HG03064 (cell line): ENCODE data around the gene ABCA3.
"Not testable (repeated sequence)": the region's sequence is repeated elsewhere in the genome, so short reads cannot be mapped to it uniquely, and the experiment has no call there.

ENCODE experiments used
- ATAC-seq: cut with Tn5 transposase; IDR thresholded peaks from one replicate; pipeline ENCODE4 v1.9.1; 2021; ENCODE audit warnings: low read depth; ENCODE audit not compliant: unreplicated experiment

Gene ABCA3

DNA sequence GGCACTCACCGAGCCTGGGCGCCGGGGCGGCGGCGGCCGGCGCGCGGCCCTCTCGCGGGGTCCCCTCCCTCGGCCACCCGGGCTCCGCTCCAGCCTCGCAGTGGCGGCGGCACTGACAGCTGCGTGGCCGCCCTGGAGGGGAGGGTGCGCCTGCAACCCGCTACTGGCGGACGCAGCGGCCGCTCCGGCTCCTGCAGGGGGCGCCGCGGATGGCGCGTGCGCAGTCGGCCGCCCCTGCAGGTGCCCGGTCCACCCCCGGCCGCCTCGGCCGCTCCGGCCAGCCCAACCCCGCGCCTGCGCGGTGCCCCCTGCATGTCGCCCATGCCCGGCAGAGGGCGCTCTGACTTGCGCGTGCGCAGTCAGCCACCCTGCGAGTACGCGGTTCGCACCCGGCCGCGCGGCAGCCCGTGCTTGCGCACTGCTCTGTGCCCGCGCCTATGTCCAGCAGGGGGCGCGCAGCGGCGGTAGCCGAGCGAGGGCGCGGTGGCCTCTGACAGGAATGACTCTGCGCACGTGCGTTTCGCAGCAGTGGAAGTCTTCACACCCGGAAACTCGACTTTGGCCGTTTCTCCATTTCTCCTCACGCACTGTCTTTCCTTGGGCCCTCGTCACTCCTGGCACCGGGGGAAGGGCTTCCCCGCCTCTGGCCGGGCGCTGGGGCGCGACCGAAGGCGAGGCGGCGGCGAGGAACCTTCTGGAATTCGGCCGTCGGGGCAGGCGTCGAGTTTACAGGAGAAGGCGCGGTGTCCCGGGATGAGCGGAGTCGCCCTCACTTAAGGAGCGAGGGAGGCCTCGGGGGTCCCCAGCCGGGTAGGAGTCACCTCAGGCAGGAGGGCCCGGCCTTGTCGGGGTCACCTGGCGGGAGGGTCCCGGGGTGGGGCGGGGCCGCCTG, at the start of gene ABCA3:
Gene ABCA3 (minus strand): TSS at position 165 of the 892 bp plus-strand sequence. CDS start 14,262 bp downstream, outside the sequence.
- peak; percentile 62 for ATAC-seq

DNA sequence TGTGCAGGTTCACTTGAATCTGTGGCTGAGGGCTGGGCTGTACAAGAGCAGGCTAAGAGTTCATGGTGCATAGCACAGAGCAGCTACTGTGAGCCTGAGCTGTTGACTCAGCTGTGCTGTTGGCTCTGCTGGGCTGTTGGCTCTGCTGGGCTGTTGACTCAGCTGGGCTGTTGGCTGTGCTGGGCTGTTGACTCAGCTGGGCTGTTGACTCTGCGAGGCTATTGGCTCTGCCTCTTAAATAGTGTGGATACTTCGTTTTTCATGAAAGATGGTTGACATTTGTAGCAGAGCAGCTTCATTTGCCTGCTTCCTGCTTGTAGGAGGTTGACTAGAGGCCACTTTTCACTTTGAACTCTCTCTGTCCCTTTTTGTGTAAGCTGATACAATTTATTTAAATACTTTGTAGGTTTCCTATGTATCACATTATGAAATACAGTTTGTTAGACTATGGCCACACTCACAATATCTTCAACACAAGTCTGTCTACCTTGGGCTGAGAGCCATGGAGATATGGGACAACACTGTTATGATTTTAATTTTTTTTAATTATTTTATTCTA, 48.4 kb upstream of the ABCA3 start:
- ATAC-seq, result no peak

DNA sequence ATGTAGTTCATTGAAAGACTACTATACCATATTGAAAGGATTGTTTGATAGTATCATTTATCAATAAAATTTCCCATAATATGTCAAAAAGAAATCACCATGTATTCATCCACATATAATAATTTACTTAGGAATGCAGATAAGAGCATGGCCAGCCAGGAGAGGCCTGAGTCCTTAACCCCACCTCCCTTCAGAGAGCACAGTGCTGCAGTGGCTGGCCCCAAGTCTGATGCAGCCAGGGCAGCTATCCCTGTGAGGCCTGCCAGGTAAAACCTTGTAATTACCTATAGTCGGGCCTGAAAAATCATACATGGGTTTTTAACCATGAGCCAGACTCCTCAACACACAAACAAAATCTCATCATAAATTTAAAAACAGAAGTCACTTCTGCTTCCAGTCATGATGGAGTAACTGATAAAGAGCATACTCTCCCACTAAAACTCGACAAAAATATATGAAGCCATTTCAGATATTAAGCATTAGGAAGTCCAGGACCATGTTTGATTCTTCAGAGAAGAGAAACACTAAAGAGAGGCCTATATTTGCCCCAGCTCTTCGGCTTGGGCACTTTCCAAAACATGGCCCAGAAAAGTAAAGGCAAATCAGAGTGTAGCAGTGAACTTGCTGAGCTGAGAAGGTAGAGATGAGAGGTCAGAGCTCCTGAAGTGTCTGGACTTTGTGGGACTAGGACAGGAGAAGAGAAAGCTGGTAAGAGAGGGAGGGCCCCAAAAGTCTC, 47.8 kb upstream of the ABCA3 start:
- ATAC-seq, result no peak

DNA sequence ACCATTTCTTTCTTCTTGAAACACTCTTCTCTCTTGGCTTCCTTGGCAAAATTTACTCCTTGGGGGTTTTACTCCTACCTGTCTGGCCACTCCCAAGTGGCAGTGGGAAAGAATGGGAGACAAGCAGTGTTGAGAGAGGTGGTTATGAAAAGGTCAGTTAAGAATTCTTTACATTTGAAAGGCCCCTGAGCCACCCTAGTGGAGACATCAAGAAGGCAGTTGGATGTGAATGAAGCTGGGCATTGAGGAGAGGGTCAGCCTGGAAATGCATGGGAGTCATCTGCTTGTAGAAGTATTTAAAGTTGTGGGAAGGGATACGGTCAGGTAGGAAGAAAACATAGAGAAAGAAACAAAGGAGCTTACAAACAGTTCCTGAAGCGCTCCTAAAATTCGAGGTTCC, 46.5 kb upstream of the ABCA3 start:
- no peak for ATAC-seq

DNA sequence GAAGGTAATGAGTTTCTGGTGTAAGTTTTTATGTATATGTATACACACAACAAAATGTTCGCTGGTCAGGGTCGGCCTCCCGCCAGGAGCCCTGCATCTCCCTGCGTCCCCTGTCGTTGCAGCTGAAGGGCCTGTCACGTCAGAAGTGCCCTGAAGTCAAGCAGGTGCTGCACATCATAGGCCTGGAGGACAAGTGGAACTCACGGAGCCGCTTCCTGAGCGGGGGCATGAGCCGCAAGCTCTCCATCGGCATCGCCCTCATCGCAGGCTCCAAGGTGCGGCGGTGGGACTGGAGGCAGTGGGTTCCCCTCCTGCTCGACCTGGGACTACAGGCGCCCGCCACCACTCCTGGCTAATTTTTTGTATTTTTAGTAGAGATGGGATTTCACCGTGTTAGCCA, 45.5 kb upstream of the ABCA3 start:
- ATAC-seq, result not testable (repeated sequence)

DNA sequence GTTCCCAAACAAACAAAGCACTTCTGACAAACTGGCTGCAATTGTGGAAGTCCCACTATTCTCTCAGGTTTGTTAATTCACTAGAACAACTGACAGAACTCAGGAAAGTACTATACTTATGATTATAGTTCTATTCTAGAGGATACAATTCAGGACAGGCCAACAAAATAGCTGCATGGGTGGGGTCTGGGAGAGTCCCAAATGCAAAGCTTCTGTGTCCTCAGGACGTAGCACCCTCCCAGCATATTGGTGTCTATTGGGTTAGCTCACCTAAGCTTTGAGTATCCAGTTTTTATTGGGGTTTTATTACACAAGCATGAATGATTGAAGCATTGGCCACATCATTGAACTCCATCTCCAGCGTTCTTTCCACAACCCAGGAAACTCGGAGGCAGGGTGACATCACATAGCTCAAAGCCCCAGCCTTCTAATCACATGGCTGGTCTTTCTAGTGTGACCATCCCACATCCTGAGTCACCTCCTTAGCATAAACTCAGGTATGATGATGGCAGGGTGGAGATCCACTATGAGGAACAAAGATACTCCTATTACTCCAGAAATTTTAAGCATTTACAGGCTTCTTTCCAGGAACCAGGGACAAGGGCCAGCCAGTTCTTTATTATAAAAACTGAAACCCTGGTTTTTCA, 44.8 kb upstream of the ABCA3 start:
- no peak for ATAC-seq

DNA sequence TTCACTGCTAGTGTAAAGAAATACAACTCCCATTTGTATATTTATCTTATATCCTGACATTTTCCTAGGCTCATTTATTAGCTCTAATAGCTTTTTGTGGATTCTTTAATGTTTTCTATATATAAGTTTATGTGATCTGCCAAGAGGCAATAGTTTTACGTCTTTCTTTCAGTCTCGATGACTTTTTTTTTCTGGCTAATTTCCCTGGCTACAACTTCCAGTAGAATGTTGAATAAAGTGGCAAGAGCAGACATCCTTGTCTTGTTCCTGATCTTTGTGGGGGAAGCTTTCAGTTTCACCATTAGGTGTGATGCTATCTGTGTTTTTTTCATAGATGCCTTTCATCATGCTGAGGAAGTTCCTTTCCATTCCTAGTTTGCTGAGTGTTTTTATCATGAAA, 43.9 kb upstream of the ABCA3 start:
- no peak for ATAC-seq

DNA sequence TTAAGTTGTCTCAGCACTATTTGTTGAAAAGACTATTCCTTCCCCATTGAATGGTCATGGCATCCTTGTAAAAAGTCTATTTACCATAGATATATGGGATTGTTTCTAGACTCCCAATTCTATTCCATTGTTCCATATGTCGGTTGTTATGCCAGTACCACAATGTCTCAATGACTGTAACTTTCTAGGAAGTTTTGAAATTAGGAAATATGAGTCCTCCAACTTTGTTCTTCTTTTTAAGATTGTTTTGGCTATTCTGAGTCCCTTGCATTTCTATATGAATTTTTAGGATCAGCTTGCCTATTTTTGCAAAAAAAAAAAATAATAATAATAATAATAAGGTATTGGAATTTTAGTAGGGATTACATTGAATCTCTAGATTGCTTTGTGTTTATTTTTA, 43.0 kb upstream of the ABCA3 start:
- ATAC-seq, result no peak

DNA sequence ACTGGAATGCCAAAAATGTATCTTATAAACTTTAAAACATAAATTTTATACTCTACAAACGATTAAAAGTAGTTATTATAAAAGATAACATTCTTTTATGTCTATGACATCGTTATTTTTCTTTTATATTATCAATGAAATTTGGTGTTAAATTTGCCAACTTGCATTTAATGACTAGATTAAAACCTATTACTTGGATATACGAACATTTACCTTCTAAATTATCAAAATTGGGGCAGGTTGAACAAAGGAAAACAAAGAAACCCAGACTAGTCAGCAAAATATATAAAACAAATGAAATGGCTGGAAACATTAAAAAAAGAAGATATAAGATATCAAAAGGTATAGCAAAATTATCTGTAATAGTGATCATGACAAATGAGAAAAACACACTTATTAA, 34.1 kb upstream of the ABCA3 start:
- ATAC-seq, result no peak

DNA sequence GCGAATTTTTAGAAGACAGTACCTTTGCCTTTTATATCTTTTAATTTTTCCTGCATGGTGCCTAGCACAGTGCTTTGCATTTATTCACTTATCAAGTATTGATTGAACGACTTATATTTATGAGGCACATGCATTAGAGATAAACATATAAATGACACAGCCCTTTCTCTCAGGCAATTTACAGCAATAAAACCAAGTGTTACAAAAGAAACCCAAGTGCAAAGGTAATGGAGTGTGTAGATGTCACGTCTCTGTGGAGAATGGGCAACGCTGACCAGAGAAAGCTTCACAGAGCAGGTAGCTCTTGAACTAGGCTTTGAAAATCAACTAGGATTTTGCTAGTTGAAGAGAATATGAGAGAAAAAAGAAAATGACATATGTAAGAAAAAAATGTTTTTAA, 32.6 kb upstream of the ABCA3 start:
- ATAC-seq, result no peak

DNA sequence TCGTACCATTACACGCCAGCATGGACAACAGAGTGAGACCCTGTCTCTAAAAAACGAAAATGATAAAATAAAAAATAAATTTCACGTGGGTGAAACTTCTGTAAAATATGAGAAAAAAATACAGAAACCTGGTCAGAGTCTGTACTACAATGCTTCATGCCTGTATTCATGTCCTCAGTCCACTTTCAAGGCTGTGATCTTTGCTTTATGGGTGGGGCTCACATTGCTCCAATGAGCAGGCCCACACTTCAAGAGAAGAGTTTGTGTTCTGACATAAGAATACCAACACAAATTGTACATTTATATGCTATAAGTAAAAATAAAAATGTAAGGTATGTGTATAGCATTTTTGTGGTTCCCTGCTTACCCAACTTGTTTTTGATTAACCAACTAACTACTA, 32.2 kb upstream of the ABCA3 start:
- no peak for ATAC-seq

DNA sequence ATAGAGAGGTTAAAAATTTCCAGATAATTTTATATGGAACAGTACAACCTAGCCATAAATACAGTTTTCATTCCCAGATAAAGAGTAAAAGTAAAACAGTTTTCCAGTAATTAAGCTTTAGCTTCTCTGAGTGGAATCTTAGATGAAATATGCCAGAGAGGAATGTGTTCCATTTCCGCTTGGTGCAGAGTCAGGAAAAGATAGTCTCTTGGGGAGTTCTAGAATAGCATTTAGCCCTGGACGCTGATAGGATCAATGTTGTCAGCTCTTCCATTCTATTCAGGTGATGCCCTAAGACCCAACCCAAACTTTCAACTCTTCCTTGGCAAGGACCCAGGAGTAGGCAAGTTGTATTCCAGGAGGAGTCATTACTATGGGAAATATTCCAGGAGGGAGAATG, 30.9 kb upstream of the ABCA3 start:
- no peak for ATAC-seq

DNA sequence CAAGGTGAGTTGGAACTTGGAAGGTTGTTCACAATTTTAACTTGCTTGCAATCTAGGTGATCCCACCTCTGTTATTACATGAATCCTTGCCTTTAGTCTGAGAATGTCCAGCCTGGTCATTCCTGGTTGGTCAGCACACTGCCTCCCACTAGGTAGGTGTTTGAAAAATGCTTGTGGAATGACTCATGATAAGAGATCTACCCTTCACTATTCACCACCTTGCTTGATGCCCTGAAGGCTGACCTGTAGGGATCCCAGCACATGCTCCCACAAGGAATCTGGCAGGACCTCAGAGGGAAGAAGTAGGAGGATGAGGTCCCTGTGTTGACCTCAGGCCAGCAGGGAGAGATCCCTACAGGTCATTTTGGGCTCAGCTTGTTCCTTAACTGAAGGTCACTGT, 30.2 kb upstream of the ABCA3 start:
- no peak for ATAC-seq

DNA sequence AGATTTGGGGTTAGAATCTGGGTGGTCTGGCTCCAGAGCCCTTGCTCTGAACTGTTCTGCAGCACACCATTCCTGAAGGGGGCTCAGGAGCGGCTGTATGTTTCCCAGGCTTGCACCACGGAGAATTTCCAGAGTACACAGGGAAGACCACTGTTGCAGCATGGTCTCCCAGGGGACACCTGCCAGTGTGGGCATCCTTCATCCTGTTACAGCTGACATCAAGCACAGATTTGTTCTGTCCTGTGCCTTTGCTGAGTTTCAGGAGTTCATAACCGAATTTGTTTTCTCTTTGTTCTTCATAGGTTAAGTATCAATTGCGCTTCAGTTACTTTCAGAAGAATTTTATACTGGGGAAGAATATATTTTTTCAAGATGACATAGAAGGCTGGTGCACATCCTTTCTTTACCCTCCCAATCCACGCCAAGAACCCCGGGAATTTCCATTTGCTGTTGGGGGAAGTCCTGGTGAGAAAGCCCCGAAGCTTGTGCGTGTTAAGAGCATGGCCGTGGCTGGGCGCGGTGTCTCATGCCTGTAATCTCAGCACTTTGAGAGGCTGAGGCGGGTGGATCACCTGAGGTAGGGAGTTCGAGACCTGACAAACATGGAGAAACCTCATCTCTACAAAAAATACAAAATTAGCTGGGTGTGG, 26.3 kb upstream of the ABCA3 start:
- no peak for ATAC-seq

DNA sequence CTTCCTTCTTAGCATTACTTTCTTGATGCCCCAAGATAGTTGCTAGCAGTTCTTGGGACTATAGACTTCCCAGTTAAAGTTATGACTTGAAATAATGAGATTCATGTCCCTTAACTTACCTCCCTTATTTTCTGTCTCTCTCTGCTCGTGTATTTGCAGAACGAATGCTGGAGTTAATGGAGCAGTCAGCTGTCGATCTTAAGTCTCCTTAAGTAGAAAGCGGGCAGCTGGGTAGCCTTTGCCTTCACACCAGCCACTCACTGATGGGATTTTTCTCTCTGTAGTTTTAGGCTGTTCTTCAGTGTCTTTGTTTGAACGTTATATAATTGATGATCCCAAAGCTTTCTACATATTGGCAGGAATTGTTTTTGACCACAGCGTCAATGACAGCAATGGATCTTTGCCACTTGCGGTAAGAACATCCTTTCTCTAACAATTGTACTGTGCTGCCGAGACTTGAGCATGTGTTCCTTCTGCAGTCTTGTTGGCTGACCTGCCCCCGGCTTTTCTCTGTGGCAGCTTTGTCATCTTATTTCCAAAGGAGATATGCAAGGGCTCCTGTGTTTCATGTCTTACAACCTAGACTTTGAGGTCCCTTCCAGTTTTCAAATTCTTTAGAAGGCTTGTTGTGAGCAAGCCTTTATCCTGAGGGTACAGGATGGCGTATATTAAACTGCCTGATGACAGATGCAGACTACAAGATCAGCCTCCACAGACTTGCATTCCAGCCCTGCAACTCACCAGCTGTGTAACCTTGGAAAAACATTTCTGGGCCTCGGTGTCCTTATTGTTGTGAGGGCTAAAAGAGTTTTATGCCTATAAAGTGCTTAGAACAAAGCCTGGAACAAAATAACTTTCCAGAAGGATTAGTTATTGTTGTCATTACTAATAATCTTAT, 25.1 kb upstream of the ABCA3 start:
- ATAC-seq, result no peak

DNA sequence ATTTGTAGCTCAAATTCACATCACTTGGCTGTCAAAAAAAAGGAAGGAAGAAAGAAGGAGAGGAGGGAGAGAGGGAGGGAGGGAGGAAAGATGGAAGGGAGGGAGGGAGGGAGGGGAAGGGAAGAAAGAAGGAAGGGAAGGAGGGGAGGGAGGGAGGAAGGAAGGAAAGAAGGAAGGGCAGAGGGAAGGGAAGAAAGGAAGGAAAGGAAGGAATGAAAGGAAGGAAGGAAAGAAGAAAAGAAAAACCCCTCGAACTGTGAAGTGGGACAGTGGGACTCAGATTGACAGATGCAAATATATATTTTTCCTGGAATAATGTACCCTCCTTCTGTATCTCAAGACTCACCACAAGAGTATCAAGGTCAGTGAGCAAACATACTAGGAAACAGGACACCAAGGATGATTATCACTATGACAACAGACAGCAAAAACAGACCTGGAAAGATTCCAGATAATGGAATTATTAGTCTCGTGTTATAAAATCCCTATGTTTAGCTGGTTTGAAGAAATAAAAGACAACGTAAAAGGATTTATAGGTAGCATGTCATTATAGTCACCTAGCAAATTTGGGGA, 24.2 kb upstream of the ABCA3 start:
- no peak for ATAC-seq

DNA sequence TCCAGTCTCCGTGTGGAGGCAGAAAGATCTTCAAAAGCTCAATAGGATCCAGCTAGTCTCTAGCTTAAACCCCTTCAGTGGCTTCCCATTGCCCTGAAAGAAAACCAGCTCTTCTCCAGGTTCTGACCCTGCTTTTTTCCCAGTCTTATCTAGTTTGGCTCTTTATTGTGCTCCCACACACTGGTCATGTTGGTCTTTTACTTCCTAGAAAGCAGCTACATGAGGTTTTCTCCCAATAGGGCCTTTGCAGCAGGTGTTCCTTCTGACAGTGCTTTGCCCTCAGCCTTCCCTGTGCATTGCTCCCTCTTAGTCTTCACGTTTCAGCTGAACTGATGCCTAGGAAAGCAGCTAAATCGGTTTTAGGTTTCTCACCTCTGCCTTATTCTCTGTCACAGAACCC, 21.7 kb upstream of the ABCA3 start:
- no peak for ATAC-seq

DNA sequence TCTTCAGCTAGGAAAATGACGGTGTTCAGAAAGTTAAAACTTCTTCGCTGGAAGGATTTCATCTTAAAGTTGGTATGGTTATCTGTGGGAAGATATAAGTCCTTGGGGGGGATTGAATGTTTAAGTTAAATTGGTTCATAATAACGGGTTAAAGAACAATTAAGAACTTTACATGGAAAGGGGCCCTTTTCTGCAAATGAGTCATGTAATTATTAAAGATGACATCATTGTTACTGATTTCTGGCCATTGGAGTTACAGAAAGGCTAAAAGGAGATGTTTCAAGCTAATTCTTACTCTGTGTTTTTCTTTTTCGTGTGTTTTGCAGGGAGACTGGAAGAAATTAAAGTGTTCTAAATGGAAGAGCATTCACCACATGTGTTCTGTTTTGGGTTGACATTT, 20.6 kb upstream of the ABCA3 start:
- ATAC-seq, result no peak

DNA sequence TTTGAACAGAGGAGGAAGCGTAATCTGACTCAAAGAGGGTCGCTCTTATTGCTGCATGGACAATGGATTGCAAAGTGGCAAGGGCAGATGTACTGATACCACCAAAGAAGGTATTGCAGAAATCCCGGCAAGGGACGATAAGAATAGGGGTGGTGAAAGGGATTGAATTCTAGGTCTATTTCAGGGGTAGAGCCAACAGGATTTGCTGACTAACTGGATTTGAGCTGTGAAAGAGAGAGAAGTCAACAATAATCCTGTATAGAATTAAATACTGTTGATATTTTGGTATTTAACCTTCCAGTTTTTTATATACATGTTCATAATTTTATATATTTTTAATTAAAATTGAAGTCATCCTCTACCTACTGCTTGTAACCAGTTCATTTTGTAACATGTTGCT, 19.4 kb upstream of the ABCA3 start:
- no peak for ATAC-seq
